ENCODE data around the gene KRTAP10-12. TPM values are rescaled to one million over a fixed set of nuclear protein-coding genes. Genes with fewer than 3 reads are reported as not detected.
"Not testable (repeated sequence)": the region's sequence is repeated elsewhere in the genome, so short reads cannot be mapped to it uniquely, and the experiment has no call there.

The KRTAP10-12 gene
- total RNA-seq (2022) (not detected in 2 replicates), Bru-seq, nascent RNA (not detected), BruChase-seq, experiment 1, labeled RNA remaining after a 2-hour chase (not detected), BruChase-seq, experiment 2, labeled RNA remaining after a 6-hour chase (not detected)
- long read RNA-seq = 0 reads

- H3K36me3 ChIP-seq (ENCODE audit: control insufficient read depth, insufficient read depth, low read length); H3K27me3 ChIP-seq (replicated peaks; ENCODE audit: control insufficient read depth, insufficient read depth, low read length); H3K4me1 ChIP-seq; POLR2A ChIA-PET; H3K27ac Mint-ChIP-seq (ENCODE audit: unreplicated experiment); H3K4me3 ChIP-seq (ENCODE audit: low read depth, low read length); H3K4me3 Mint-ChIP-seq (ENCODE audit: unreplicated experiment); H3K36me3 Mint-ChIP-seq (ENCODE audit: insufficient read depth, unreplicated experiment); BruUV-seq (replicated peaks); H3K9me3 ChIP-seq; H3K27me3 Mint-ChIP-seq (ENCODE audit: insufficient read depth, unreplicated experiment): not testable (repeated sequence)
- CTCF ChIA-PET = interaction anchor here (0.8 kb wide), 1 partner anchor 45 kb away, joined by 3 read pairs; no protein-coding TSS in a partner anchor
- DNase-seq = peak in 1 of 2 experiments; percentile 26
- H3K4me1 Mint-ChIP-seq (ENCODE audit: low read depth, unreplicated experiment) = peaks cover 12% of the 10 kb centered on the region
- peaks cover 19% of the 10 kb centered on the region for H3K9me3 Mint-ChIP-seq (ENCODE audit: unreplicated experiment)
- intact Hi-C loops (cut with micrococcal nuclease; ENCODE audit: unreplicated experiment) = loop anchor here (2.0 kb wide), 1 partner anchor 24 kb away; no protein-coding TSS in a partner anchor
Observed at GRCh38 chr21:44697172-44697810, at the start of gene KRTAP10-12. Gene KRTAP10-12, plus strand, starts transcription at chr21:44697172. Its CDS starts 30 bp downstream, at chr21:44697202.

GRCh38 chr21:44647222-44647552 lies 49.8 kb upstream of the KRTAP10-12 start:
- POLR2A ChIA-PET = no interaction called here
- Mint-ChIP-seq H3K27me3 (ENCODE audit: insufficient read depth, unreplicated experiment) (peaks cover 2% of the 10 kb centered on the region), H3K4me3 (ENCODE audit: unreplicated experiment) (no peak overlapping the region), H3K9me3 (ENCODE audit: unreplicated experiment) (peaks cover 39% of the 10 kb centered on the region), H3K36me3 (ENCODE audit: insufficient read depth, unreplicated experiment) (no peaks in the 10 kb centered on the region), H3K27ac (ENCODE audit: unreplicated experiment) (no peak overlapping the region), H3K4me1 (ENCODE audit: low read depth, unreplicated experiment) (no peaks in the 10 kb centered on the region)
- no peaks in the 10 kb centered on the region for H3K27me3 ChIP-seq (replicated peaks; ENCODE audit: control insufficient read depth, insufficient read depth, low read length)
- intact Hi-C loops (cut with micrococcal nuclease; ENCODE audit: unreplicated experiment) = no loop called here
- TF ChIP-seq CTCF (IDR thresholded peaks at IDR 0.05; ENCODE audit: insufficient read depth in 1 of 2, low read depth in 1 of 2, low read length in 1 of 2, severe bottlenecking in 1 of 2, unreplicated experiment in 1 of 2) = no peak
- CTCF ChIA-PET = no interaction called here
- H3K36me3 ChIP-seq (ENCODE audit: control insufficient read depth, insufficient read depth, low read length) = no peaks in the 10 kb centered on the region
- no TSS peak for BruUV-seq (replicated peaks)
- peaks cover 13% of the 10 kb centered on the region for H3K9me3 ChIP-seq
- H3K4me1 ChIP-seq = no peaks in the 10 kb centered on the region
- H3K4me3 ChIP-seq (ENCODE audit: low read depth, low read length) = no peak overlapping the region
- DNase-seq = no peak

GRCh38 chr21:44648557-44649311 lies 48.2 kb upstream of the KRTAP10-12 start:
- H3K27me3 ChIP-seq (replicated peaks; ENCODE audit: control insufficient read depth, insufficient read depth, low read length) = no peaks in the 10 kb centered on the region
- Mint-ChIP-seq H3K9me3 (ENCODE audit: unreplicated experiment) (peaks cover 23% of the 10 kb centered on the region), H3K4me1 (ENCODE audit: low read depth, unreplicated experiment) (no peaks in the 10 kb centered on the region), H3K27ac (ENCODE audit: unreplicated experiment) (no peak overlapping the region), H3K36me3 (ENCODE audit: insufficient read depth, unreplicated experiment) (no peaks in the 10 kb centered on the region), H3K27me3 (ENCODE audit: insufficient read depth, unreplicated experiment) (no peaks in the 10 kb centered on the region), H3K4me3 (ENCODE audit: unreplicated experiment) (no peak overlapping the region)
- H3K4me1 ChIP-seq = no peaks in the 10 kb centered on the region
- POLR2A ChIA-PET = no interaction called here
- DNase-seq = no peak
- CTCF ChIA-PET = interaction anchor here (0.6 kb wide), 1 partner anchor 316 kb away, joined by 3 read pairs; no protein-coding TSS in a partner anchor
- intact Hi-C loops (cut with micrococcal nuclease; ENCODE audit: unreplicated experiment) = no loop called here
- no peaks in the 10 kb centered on the region for H3K36me3 ChIP-seq (ENCODE audit: control insufficient read depth, insufficient read depth, low read length)
- H3K9me3 ChIP-seq = peaks cover 13% of the 10 kb centered on the region
- TF ChIP-seq CTCF (IDR thresholded peaks at IDR 0.05; ENCODE audit: insufficient read depth in 1 of 2, low read depth in 1 of 2, low read length in 1 of 2, severe bottlenecking in 1 of 2, unreplicated experiment in 1 of 2) = no peak
- no TSS peak for BruUV-seq (replicated peaks)
- no peak overlapping the region for H3K4me3 ChIP-seq (ENCODE audit: low read depth, low read length)

Measured in Caco-2 (cell line).